Midbrain (tissue), 1 donor: ENCODE measurements around the gene FCHO2.

ENCODE experiments used
- DNase-seq: peaks from one replicate; lab custom pipeline; 2025; lab: John Stamatoyannopoulos, UW

FCHO2 gene

DNA sequence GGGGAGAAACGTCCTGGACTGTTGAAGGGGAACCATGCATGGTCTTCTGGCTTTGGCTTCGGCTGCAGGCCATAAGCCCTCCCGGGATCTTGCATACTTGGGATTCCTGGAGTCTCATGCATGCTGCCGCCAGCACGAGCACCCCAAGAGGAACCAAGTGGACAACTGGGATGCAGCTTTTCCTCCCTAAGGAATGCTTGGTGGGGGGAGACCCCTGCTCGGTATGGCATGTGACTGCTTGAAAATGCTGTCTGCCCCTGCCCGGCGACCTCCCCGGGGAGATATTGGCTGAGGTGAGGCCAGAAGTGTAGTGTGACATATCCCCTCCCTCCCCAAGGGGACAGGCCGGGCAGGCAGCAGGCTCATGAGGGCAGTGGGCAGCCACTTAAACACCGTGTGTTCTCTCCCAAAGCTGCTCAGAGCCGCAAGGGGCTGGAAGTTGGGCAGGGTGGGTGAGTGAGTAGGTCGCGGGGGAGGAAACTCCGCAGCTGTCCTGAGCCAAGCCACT, 180.3 kb downstream of the FCHO2 start:
- no peak for DNase-seq

- no peak for DNase-seq
Measured at GRCh38 chr5:73137563-73138530, 182.0 kb downstream of the FCHO2 start.

GRCh38 chr5:73139485-73139884, 183.6 kb downstream of the FCHO2 start:
- no peak for DNase-seq
